ENCODE results near the gene TSPAN9.
A peak's percentile ranks its signal among the peaks of the same experiment; 100 is the strongest.

The TSPAN9 gene

DNA sequence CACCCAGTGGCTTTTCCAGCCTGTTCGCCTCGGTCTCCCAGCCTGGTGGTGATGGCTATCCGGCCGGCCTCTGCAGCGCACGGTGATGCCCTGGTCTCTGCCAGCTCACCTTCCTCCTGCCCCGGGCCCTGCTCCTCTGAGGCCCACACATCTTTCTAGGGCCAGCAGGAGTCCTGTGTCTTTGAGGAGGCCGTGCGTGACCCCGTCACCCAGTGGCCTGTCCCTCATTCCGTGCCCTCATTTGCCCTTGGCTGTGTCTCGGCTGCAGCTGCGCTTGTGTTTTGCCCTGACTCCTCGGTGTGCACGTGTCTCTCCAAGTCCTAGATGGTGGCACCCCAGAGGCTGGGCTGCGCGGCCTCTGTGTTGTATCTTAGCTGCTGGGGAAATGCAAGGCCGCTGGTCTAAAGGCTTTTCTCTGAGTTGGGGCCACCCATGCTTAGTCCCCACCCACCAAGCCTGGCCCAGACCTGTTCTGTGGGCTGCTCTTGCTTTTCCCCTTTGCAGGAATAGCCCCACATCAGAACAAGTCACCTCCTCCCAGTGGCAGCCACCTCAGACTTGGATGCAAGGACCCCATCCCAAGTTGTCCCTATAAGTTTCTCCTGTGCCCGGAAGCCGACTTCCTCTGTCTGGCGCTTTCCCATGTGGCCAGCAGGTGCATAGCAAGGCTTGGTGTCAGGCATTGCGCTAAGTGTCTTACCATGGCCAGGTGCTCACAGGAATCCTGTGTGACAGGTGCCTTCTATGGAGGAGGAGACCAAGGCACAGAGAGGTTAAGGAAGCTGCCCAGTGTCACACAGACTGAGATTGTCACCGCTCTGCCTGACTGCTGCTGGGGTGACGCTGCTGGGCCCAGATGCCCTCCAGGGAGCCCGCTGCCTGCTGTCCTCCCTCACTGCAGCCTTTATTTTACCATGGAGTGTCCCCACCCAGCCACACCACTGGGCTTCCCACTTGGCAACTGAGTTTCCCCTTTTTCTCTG is 64.5 kb downstream of the TSPAN9 start:
- DNase-seq (ENCODE audit: low read depth) = no peak

DNA sequence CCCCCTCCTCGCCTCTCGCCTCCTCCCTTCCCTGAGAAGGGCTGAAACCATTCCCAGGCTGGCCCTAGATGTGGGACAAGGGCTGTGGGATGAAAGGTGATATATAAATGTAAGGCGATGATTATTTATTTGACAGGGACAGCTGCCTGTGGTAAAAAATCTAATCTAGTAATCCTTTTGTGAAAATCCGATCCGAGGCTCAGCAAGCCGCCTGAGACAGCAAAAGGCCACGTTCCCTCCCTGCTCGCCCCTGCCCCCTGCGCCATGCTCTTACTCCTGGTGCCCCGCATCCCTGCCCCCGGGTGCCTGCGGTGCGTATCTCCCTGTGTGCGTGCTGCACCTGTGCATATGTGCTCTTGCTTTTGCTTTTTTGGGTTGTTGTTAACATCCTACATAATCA is 65.2 kb downstream of the TSPAN9 start:
- DNase-seq (ENCODE audit: low read depth) = no peak

DNA sequence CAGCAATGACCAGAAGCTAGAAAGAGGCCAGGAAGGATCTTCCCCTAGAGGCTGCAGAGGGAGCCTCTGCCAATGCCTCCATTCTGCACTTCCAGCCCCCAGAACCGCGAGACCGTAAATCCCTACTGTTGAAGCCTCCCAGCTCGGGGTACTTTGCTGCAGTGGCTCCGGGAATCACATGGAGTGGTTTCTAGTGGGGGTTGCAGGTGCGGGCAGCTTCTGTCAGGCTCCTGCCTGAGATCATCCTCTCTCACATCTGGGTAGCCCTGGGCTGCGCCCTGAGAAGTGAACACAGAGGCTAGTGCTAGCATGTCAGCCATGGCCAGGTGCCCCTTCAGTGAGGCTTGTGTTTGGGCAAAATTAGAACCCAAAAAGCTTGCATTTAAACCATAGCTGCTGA is 67.3 kb downstream of the TSPAN9 start:
- no peak for DNase-seq (ENCODE audit: low read depth)

DNA sequence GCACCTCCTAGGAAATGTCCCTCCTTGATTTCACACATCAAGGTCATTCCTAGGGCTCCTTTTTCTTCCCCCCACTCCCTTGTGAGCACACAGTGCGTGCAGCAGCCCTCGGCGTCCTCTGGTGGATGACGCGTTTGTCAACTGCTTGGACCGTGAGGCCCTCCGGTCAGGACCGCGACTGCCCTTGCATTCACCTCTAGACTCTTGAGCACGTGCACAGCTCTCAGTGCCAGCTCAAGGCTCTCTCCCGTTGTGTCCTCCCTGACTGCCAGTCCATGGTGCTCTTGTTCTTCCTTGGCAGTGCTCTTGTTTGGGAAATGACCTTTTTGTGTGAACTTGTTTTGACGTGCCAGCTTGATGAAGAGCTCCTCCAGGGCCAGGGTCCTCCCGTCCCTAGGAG is 67.9 kb downstream of the TSPAN9 start:
- DNase-seq (ENCODE audit: low read depth) = no peak

DNA sequence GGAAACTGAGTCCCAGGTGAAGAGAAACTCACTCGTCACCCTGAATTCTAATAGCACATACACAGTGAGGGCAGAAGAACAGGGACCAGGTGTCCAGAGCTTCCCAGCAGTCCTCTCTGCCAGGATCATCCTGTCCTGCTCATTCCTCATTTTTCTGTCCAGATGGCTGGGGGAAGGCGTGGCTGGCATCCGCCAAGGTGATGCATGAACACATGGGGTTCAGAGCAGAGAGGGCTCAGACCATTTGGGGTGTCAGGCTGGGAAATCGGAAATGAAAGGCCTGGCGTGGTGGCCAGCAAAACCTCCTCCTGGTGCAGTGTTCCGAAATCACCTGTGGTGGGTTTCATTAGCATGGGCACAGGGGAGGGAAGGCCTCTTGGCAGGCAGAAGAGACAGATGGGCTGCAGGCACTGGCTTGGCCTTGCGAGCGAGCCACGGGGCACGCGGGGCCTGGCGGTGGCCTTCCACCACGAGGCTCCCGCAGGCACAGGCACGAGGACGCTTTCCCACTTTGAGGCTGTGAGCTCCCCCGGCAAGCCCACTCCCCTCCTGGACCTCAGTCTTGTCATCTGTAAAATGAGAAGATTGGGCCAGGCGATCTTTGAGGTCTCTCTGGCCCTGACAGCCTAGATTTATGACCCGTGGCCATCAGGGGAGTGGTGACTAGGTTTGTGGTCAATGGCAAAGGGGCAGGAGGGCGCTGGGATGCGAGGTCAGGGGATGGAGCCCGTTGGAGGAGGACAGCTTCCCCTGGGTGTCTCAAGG is 68.5 kb downstream of the TSPAN9 start:
- no peak for DNase-seq (ENCODE audit: low read depth)

DNA sequence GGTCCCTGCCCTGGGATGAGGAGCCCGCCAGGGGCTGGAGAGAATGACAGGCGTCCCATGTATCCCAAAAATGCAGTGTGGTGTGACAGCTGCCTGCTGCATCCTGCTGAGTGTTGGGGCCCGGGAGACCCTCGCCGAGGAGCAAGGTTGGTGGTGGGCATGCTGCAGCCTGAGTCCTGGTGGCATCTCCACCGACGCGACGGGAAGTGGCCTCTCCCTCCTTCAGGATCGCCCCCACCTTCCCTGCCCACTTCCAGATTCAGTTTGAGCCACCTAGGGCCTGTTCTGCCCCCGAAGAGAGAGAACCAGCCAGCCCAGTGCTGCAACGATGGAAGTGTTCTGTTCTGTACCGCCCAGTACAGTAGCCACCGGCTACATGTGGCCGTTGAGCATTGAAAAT is 70.1 kb downstream of the TSPAN9 start:
- no peak for DNase-seq (ENCODE audit: low read depth)

DNA sequence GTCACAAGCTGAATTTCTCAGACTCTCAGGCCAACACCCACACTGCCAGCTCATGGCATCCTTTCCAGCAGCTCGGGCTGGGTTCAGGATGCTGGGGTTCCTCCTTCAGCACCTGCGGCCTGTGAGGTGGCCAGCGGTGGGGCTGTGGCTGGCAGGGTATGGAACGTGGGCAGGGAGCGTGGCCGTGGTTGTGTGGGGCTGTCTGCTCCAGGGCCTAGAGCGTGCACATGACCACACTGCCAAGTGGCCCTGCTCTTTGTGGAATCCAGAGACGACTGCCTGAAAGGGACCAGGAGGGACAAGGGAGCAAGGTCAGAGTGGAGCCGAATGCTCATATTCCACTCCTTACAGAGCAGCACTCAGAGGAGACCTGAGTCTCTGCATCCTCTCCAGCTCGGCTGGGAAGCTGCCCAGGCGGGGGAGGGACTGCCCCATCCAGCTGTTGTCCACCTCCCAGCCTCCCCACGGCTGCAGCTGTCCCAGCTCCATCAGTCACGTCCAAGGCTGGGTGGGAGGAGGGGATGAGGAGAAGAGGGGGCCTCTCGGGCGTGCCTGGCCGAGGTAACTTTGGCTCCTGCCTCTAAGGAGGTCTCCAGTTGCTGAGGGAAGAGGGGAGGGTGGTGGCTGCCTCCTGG is 71.3 kb downstream of the TSPAN9 start:
- DNase-seq (ENCODE audit: low read depth) = no peak

DNA sequence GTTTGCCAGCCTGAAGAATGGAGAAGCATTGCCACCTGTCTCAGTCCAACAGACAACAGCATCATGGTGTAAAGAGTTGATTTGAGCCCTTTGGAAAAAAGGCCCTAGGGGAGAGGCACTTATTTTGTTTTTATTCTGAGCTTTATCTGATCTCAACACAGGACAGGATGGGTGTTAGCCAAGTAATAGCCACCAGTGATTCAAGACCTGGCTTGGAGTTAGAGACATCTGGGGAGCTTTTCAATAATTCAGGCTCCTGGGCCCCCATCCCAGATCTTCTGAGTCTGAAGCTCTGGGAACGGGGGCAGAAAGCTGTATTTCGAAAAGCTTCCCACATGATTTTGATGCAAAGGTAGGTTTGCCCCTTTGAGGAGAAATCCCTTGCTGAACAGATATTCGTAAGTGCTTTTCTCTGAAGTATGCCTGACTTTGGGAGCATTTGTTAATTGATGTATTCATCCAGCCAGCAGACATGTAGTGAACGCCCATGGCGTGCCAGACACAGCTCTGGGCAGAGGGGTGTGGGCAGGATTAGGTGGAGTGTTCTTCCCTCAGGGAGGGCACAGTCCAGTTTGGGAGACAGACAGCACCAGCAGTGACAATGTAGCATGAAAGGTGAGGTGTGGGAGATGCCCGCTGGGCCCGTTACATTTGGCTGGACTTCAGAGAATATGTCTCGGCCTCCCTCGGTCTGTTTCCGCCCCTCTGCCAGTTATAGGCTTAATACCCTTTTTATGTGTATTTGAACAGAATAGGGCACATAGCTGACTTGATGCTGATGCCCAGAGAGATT is 72.5 kb downstream of the TSPAN9 start:
- no peak for DNase-seq (ENCODE audit: low read depth)

DNA sequence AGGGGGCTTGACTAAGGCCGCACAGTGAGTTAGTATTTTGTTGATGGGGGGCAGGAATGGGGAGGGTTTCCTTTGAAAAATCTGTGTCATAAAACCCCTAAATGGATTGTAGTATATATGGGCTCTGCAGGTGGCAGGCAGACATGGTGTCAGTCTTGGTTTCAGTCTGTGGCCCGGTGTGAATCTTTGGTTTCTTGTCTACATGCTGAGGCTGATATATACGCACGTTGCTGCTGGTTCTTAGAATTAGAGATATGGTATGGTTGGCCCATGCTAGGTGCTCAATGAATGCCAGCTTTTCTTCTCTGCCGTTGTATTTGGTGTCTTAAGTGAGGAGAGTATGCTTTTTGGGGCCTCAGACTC is 73.1 kb downstream of the TSPAN9 start:
- no peak for DNase-seq (ENCODE audit: low read depth)

DNA sequence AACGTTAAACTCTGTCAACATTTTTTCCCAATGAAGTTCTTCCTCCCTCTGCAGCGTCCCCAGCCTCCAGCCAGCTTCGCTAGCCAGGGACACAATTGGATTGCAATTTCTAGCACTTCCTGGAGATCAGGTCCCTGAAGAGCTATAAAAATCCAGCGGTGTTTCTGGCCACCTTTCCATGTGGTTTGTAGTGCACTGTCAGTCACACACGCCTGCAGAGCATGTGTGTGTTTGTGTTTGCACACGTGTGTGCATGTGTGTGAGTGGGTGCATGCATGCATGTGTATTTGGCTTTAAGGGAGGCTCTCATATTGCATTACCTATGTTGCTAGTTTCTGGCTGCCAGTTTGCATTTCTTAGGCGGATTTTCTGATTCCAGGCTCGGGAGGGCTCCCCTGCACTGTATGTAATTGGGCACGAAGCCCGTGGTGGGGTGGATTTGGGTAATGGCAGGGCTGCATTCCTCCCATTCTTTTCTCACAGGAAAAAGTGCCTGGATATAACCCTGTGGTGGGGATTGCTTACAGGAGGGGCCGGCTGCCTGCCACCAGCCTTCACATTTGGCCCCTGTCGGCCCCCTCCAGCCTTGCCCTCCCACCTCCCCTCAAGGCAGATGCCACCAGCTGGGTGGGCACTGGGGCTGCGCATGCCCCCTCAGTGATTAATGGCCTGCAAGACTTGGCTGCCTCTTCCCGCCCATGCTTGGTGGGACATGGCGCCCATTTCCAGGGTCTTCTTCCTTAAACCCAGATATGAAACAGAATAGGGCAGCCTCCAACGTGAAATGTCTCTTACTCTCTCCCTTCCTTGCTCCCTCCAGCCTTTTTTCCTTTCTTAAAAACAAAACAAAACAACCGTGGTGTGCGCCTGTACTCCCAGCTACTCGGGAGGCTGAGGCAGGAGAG is 74.0 kb downstream of the TSPAN9 start:
- DNase-seq (ENCODE audit: low read depth) = no peak

DNA sequence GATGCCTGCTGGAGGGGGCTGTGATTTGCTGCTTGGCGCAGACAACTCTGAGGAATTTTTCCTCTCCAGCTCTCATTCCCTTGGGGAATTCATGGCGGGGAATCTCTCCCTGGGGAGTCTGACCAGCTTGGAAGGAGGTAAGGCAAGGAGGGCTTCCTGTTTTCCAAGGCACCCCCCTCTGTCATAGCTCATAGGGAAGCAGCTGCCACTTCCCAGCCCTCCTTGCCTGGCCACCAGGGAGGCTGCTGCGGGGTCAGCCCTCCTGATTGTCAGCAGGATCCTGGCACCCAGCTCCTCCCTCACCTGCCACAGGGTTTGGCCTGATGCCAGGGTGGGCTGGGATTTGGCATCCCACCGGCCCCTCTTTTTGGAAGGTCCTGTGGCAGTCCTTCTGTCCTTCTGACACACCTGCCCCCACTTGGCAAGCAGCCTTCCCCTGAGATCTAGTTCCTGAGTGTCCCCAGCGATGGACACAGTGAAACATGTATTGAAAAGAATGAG is 74.9 kb downstream of the TSPAN9 start:
- no peak for DNase-seq (ENCODE audit: low read depth)

DNA sequence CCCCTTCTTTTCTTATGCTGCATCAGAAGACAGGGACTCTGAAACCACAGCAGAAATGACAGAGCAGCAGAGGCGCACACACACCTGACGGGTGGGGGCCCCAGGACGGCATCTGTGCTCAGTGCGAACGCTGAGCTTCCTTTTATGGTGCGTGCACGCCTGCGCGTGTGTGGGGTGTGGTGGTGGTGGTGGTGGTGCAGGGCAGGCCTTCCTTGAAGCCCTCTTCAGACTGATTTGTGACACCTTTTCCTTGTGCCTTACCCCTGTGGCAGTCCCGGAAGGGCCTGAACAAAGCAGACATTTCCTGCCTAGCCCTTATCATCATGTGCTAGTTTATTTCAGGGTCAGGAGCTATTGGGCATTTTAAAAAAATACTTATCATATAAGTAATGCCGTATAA is 75.7 kb downstream of the TSPAN9 start:
- no peak for DNase-seq (ENCODE audit: low read depth)

DNA sequence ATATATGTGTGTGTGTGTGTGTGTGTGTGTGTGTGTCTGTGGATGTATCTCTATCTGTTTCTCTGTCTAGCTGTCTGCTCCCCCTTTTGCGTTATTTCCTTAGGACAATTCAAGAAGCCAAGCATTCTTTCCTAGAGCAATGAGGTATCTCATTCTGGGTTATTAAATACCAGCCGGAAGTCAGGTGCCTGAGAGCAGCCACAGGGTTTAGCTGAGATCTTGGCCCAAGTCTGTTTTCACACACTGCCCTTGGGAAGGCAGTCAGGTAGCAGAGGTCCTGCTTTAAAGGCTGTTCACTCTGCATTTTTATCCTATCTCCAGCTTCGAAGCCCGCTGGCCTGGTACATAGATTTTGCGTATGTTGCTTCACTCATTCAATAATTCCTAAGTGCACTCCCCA is 76.8 kb downstream of the TSPAN9 start:
- no peak for DNase-seq (ENCODE audit: low read depth)

DNA sequence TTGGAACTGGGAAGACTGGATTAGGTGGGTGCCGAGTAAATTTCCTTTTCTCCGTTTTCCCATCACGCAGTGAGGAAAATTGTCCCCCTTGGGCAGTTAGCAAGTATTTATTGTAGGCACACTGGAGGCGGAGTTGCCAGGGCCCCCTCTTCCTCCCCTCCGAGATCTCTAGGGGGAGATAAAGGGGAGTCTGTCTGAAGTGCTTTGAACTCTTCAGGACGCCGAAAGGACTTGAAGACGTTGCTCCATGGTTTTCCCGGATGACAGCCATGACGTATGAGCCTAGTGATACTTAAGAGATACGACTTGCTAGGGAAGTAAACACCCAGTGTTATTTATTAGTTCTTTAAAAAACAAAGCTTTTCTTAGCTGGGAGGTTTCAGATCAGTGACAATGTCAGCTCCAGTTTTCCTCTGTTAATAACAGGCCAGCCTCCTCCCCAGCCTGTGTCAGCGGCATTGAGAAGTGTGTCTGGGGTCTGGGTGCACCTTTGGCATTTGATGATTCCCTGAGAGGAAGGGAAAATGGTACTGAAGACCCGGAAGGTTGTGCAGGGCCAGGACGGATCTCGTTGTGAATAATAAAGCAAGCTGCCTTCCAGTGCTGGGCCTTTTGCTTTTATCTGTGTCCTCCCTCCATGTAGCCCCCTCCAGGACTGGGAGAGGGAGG is 78.7 kb downstream of the TSPAN9 start:
- no peak for DNase-seq (ENCODE audit: low read depth)

DNA sequence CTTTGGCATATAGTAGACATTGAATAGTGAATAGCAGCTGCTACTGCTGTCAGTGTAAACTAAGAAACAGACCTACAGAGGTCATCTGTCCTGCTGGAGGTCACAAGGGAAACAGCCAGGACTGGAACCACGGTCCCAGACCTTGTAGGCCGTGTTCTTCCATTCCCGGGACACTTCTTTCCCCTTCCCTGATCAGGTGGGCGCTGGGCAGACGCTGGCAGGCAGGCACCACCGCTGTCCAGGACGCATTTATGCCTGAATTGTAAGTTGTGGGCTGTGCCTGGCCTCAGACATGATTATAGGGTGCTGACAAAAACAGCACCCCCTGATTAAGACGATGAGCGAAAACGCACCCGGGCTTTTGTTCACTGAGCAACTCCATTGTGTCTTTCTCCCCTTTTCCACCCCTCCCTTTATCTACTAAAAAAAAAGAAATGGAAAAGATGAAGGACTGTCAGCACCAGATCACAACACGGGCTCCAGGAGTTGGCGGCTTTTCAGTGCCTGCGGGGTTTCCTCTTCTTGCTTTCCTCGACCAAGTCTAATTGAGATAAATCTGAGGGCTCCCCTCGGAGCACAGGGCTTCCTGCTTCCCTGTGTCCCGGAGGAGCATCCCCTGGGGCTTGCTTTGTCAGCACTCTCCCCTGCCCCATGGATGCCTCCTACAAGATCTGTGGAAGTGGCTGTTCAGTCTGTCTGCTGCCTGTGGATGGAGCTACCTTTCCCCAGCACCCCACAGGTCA is 80.6 kb downstream of the TSPAN9 start:
- DNase-seq (ENCODE audit: low read depth) = no peak

DNA sequence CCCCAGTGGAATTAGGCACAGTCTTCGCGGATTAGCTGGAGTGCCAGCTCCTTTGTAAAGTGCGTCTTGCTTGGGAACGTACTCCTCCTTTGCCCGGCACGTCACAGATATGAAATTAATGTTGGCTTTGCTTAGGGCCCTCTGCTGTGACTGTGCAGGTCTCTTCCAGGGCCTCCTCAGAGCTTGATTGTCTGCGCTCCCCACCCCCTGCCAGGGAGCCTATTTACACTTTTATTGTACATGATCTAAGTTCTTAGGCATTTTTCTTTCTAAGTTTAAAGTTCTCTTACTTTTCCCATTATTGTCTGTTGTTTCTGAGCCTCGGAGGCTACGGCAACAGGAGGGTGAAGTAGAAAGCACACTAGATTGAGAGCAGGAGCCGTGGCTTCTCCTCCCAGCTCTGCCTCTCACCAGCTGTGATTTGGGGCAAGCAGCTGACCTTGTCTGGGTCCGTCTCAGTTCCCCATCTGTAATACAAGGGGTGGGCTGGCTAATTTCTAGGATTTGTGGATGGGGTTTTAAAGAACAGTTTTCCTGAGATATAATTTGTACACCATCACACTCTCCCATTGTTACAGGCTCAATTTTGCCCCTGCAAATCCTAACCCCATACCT is 81.8 kb downstream of the TSPAN9 start:
- peak; percentile 14 for DNase-seq (ENCODE audit: low read depth)

DNA sequence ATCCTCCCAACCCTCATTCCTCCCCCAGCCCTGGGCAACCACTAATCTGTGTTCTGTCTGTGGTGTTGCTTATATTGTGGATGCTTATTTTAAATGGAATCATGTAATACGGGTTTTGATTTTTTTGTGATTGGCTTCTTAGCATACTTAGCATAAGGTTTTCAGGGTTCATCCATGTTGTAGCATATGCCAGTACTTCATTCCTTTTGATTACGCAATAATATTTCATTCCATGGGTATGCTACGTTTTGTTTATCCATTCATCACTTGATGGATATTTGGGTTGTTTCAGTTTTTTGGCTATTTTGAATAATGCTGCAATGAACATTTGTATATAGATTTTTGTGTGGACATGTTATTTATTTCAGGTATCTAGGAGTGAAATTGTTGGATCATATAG is 82.9 kb downstream of the TSPAN9 start:
- peak; percentile 39 for DNase-seq (ENCODE audit: low read depth)

DNA sequence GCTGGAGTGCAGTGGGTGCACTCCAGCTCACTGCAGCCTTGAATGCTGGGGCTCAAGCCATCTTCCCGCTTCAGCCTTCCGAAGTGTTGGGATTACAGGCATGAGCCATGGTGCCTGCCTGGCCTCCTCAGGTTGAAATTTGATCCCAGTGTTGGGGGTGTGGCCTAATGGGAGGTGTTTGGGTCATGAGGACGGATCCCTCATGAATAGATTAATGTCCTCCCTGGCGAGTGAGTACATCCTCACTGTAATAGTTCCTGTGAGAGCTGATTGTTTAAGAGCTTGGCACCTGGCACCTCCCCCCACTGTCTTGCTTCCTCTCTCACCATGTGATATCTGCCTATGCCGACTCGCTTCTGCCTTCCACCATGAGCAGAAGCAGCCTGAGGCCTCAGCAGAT is 84.7 kb downstream of the TSPAN9 start:
- DNase-seq (ENCODE audit: low read depth) = no peak

DNA sequence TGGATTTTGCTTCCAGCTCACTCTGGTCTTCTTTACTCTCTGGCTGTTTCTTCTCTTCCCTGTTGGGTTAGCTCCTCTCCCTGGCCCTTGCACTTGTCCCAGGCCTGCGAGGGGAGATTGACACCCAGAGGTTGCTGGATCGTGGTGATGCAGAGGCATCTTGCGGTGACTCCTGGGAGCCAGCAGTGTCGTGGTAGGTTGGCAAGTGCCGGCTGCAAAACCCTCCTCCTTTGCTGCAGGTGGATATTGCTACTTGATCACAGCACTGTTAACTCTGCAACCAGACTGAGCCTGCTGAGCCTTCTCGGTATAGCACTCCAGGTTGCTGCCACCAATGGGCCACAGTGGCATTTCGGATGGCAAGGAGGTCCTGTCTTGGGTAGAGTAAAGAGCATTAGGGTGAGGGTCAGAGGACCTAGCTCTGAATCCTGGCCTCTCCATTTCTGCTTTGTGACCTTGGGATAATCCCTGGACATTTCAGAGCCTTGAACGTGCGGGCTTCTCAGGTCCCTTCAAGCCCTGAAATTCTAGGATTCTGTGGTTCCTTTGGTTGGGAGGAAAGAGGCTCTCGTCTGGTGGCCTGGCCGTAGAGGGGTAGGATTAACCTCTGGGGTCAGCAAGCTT is 87.4 kb downstream of the TSPAN9 start:
- DNase-seq (ENCODE audit: low read depth) = no peak
